Endothelial cell of umbilical vein (primary cell): Measurements from ENCODE around the gene DTX3L.

Experiments
- CTCF ChIP-seq, 2 donors: IDR thresholded peaks; 1 replicate in 1 of 2; 2 replicates in 1 of 2; pipeline ENCODE4 v1.5.1; 2011; ENCODE audit warnings: low read length in 2 of 2, mild to moderate bottlenecking in 2 of 2, moderate library complexity in 2 of 2, control low read depth in 1 of 2, inconsistent platforms in 1 of 2, low read depth in 1 of 2; ENCODE audit not compliant: insufficient read depth in 1 of 2; ENCODE audit errors: extremely low read depth in 1 of 2
- EZH2 ChIP-seq: IDR thresholded peaks from 2 replicates; pipeline ENCODE4 v1.6.1; 2012; ENCODE audit warnings: borderline replicate concordance, low read depth, mild to moderate bottlenecking, moderate library complexity, low read length, inconsistent platforms; ENCODE audit not compliant: severe bottlenecking
- JUN ChIP-seq: IDR thresholded peaks from 2 replicates; pipeline ENCODE4 v1.6.1; 2011; ENCODE audit warnings: borderline replicate concordance, low read depth; ENCODE audit not compliant: insufficient read length, insufficient read depth
- MAX ChIP-seq: IDR thresholded peaks from 2 replicates; pipeline ENCODE4 v1.6.1; 2011; ENCODE audit not compliant: insufficient read depth, insufficient read length
- MYC ChIP-seq: IDR thresholded peaks from one replicate; pipeline ENCODE4 v1.6.1; 2011; ENCODE audit warnings: mild to moderate bottlenecking, low read depth, low read length
- POLR2A ChIP-seq: IDR thresholded peaks from 2 replicates; pipeline ENCODE4 v1.6.1; 2012; ENCODE audit warnings: low read depth, mild to moderate bottlenecking, control low read depth, low read length
- POLR2AphosphoS5 ChIP-seq: IDR thresholded peaks from 2 replicates; pipeline ENCODE4 v1.6.1; 2012; ENCODE audit warnings: low read depth, mild to moderate bottlenecking, control low read depth, low read length, moderate library complexity; ENCODE audit not compliant: insufficient read depth

GRCh38 chr3:122538956-122539490 lies 25.1 kb upstream of the DTX3L start:
- TF ChIP-seq CTCF (IDR thresholded peaks at IDR 0.05; ENCODE audit: extremely low read depth in 1 of 2, insufficient read depth in 1 of 2, low read depth in 1 of 2, low read length in 2 of 2) (no peak), JUN (no peak), EZH2 (no peak), POLR2AphosphoS5 (no peak), MAX (no peak), POLR2A (no peak), MYC (no peak)
